Astrocyte (in vitro differentiated cells and primary cell): ENCODE data around the gene SLC25A28.

Experiments
- CTCF ChIP-seq: IDR thresholded peaks from 2 replicates; pipeline ENCODE4 v1.5.1; 2011; ENCODE audit warnings: low read depth, mild to moderate bottlenecking, inconsistent platforms, low read length, moderate library complexity; ENCODE audit not compliant: insufficient read depth
- EZH2 ChIP-seq: IDR thresholded peaks from 2 replicates; pipeline ENCODE4 v1.6.1; 2012; ENCODE audit warnings: mild to moderate bottlenecking, low read length, inconsistent platforms; ENCODE audit not compliant: insufficient read depth

- TF ChIP-seq CTCF (no peak), EZH2 (no peak)
These were observed 29.4 kb downstream of the SLC25A28 start for GRCh38 chr10:99590799-99591198.
